B cell (primary cell): ENCODE data around the gene ASIC4. TPM values are rescaled to one million over a fixed set of nuclear protein-coding genes. Genes with fewer than 3 reads are reported as not detected.

Source experiments
- ATAC-seq: fragments of 200-7000 bp; cut with Tn5 transposase; one replicate; pipeline ENCODE4 v1.10.0; 2021; ENCODE audit warnings: low read depth, mild to moderate bottlenecking, moderate number of reproducible peaks, moderate library complexity
- CTCF ChIA-PET: fragments of 350-600 bp; sonication (Branson Sonifier 250); formaldehyde crosslinking; loops from one replicate; lab custom pipeline; 2021; ENCODE audit warnings: antibody characterized with exemption, inconsistent platforms; lab: Charles Lee
- POLR2A ChIA-PET: fragments of 350-600 bp; sonication (Branson Sonifier 250); formaldehyde crosslinking; loops from one replicate; lab custom pipeline; 2021; ENCODE audit warnings: antibody characterized with exemption; lab: Charles Lee
- DNase-seq: peaks from one replicate; pipeline ENCODE4 v3.0.0; 2013
- H2AFZ ChIP-seq: 2 replicates; pipeline ENCODE4 v1.6.1; 2012; ENCODE audit warnings: mild to moderate bottlenecking, low read depth, low read length; ENCODE audit not compliant: insufficient read depth, poor library complexity, severe bottlenecking
- H3K27ac ChIP-seq, 2 donors: 1 replicate in 1 of 2; 2 replicates in 1 of 2; pipeline ENCODE4 v1.5.1; 2012 to 2013; ENCODE audit warnings: low read length in 2 of 2, mild to moderate bottlenecking in 2 of 2, moderate library complexity in 1 of 2
- H3K27me3 ChIP-seq, 4 experiments: fragments of 200-600 bp in 1 of 4; sonication (generic) in 1 of 4; replicated peaks in 1 of 4; 1 replicate in 2 of 4; 2 replicates in 2 of 4; pipeline versions ENCODE4 v1.6.1 to v1.7.0; 2013 to 2016; ENCODE audit warnings: low read length in 3 of 4, mild to moderate bottlenecking in 2 of 4, mixed read lengths in 1 of 4, moderate library complexity in 1 of 4; ENCODE audit not compliant: insufficient read depth in 4 of 4, control insufficient read depth in 3 of 4; ENCODE audit errors: control extremely low read depth in 1 of 4
- H3K36me3 ChIP-seq, 2 experiments: replicated peaks in 1 of 2; 1 replicate in 1 of 2; 2 replicates in 1 of 2; pipeline versions ENCODE4 v1.6.1 to v1.7.1; 2013; ENCODE audit warnings: low read length in 1 of 2; ENCODE audit not compliant: insufficient read depth in 2 of 2, control insufficient read depth in 1 of 2; ENCODE audit errors: control extremely low read depth in 1 of 2, extremely low read depth in 1 of 2
- H3K4me1 ChIP-seq, 2 donors: fragments of 200-600 bp in 1 of 2; sonication (generic) in 1 of 2; 1 replicate in 1 of 2; 2 replicates in 1 of 2; pipeline versions ENCODE4 v1.5.1 to v1.6.1; 2013 to 2017; ENCODE audit warnings: low read length in 2 of 2; ENCODE audit not compliant: control insufficient read depth in 2 of 2, insufficient read depth in 2 of 2
- H3K4me2 ChIP-seq: replicated peaks from 2 replicates; pipeline ENCODE3; 2012; ENCODE audit warnings: mild to moderate bottlenecking, low read depth, low read length; ENCODE audit not compliant: poor library complexity, severe bottlenecking
- H3K4me3 ChIP-seq, 5 experiments: fragments of 200-600 bp in 1 of 5; sonication (generic) in 1 of 5; 1 replicate in 3 of 5; 2 replicates in 2 of 5; pipeline versions ENCODE4 v1.5.1 to v1.7.0; 2011 to 2016; ENCODE audit warnings: low read length in 4 of 5, mild to moderate bottlenecking in 4 of 5, low read depth in 2 of 5, control low read depth in 1 of 5, moderate library complexity in 1 of 5; ENCODE audit not compliant: insufficient read depth in 1 of 5; ENCODE audit errors: control extremely low read depth in 1 of 5, extremely low read depth in 1 of 5
- H3K79me2 ChIP-seq: fragments of 200-600 bp; sonication (generic); one replicate; pipeline ENCODE4 v1.6.0; 2016; ENCODE audit warnings: low read length; ENCODE audit not compliant: control insufficient read depth, insufficient read depth
- H3K9ac ChIP-seq: fragments of 200-600 bp; sonication (generic); 2 replicates; pipeline ENCODE4 v1.6.1; 2017; ENCODE audit warnings: mild to moderate bottlenecking, low read length, moderate library complexity
- H3K9me3 ChIP-seq, 3 donors: one replicate each; pipeline versions ENCODE4 v1.6.1 to v1.7.1; 2013; ENCODE audit warnings: low read length in 2 of 3; ENCODE audit not compliant: control insufficient read depth in 2 of 3, insufficient read depth in 1 of 3; ENCODE audit errors: control extremely low read depth in 1 of 3
- H4K20me1 ChIP-seq: 2 replicates; pipeline ENCODE4 v1.6.0; 2012; ENCODE audit warnings: mild to moderate bottlenecking, low read length; ENCODE audit not compliant: insufficient read depth, control insufficient read depth, poor library complexity, severe bottlenecking
- H3K27ac Mint-ChIP-seq: one replicate; pipeline ENCODE4 v1.8.0; 2021; ENCODE audit warnings: mixed read lengths
- H3K27me3 Mint-ChIP-seq: one replicate; pipeline ENCODE4 v1.8.0; 2021; ENCODE audit warnings: mixed read lengths
- H3K4me1 Mint-ChIP-seq: one replicate; pipeline ENCODE4 v1.8.0; 2021; ENCODE audit warnings: mixed read lengths
- H3K4me3 Mint-ChIP-seq: one replicate; pipeline ENCODE4 v1.8.0; 2021; ENCODE audit warnings: mixed read lengths
- H3K9me3 Mint-ChIP-seq: one replicate; pipeline ENCODE4 v1.8.0; 2022; ENCODE audit warnings: mixed read lengths; ENCODE audit not compliant: insufficient read depth
- CTCF ChIP-seq: fragments of 200-600 bp; IDR thresholded peaks from one replicate; pipeline ENCODE4 v1.8.0; 2022; ENCODE audit warnings: antibody characterized with exemption, mild to moderate bottlenecking
- EZH2 ChIP-seq: IDR thresholded peaks from 2 replicates; pipeline ENCODE4 v1.6.1; 2012; ENCODE audit warnings: borderline replicate concordance, low read depth, mild to moderate bottlenecking, moderate library complexity, low read length; ENCODE audit not compliant: insufficient read depth, poor library complexity, severe bottlenecking
- WGBS: methylation state at CpG from one replicate; pipeline ENCODE4 v1.1.5; 2013; ENCODE audit warnings: missing lambda C conversion rate; ENCODE audit not compliant: insufficient coverage; 5-methylcytosine and 5-hydroxymethylcytosine counted together
- intact Hi-C: fragments of 100-400 bp; cut with micrococcal nuclease; formaldehyde crosslinking; loops from one replicate; pipeline ENCODE4 v1.10.0; 2022
- polyA plus RNA-seq: library from polyadenylated mRNA; depleted of rRNA; stranded (reverse); fragments of >200 nt; gene quantifications from 2 replicates; pipeline ENCODE4 v1.2.3, GENCODE V29; 2012
- total RNA-seq, 2 donors: library from RNA; stranded (reverse); fragments of 120-200 nt in 1 of 2; gene quantifications; 1 replicate in 1 of 2; 2 replicates in 1 of 2; pipeline versions ENCODE4 v1.2.3 to v1.2.4, GENCODE V29; 2013 to 2022

The ASIC4 gene
- total and polyA plus RNA-seq, 2 donors (not counting 1 experiment from before 2014, with no cell fraction given), result not detected

- Histone ChIP-seq H3K36me3 (no peaks in the 10 kb centered on the region), H3K27me3 (peaks cover 0 to 86% (median 21%) of the 10 kb centered on the region in 4 experiments), H3K4me2 (peak overlapping the region; percentile 98), H4K20me1 (no peaks in the 10 kb centered on the region), H3K27ac (peak overlapping the region in 1 of 2 donors; percentile 35), H3K4me3 (peak overlapping the region in 4 of 5 experiments; percentile 63 to 78 (median 67)), H3K4me1 (peaks cover 29 to 31% of the 10 kb centered on the region in 2 donors), H2AFZ (peak overlapping the region; percentile 86), H3K79me2 (no peaks in the 10 kb centered on the region), H3K9ac (peak overlapping the region; percentile 70), H3K9me3 (peaks cover 0 to 26% (median 0%) of the 10 kb centered on the region in 3 donors)
- ChIA-PET POLR2A (interaction anchor here (1.0 to 1.3 kb wide), 2 partner anchors 10 to 288 kb away, joined by 4 read pairs; no protein-coding TSS in a partner anchor), CTCF (interaction anchor here (1.0 to 3.5 kb wide), 9 partner anchors 9 to 146 kb away, joined by 3 to 29 read pairs (median 5); no protein-coding TSS in a partner anchor)
- Mint-ChIP-seq H3K27ac (peak overlapping the region; percentile 32), H3K27me3 (peaks cover 36% of the 10 kb centered on the region), H3K4me3 (peak overlapping the region; percentile 80), H3K4me1 (peaks cover 24% of the 10 kb centered on the region), H3K9me3 (no peaks in the 10 kb centered on the region)
- ATAC-seq (peak; percentile 28), DNase-seq (peak; percentile 45)
- WGBS, result under 1% methylated on average over 66 of the region's 66 CpGs
- TF ChIP-seq EZH2 (no peak), CTCF (peak; percentile 13)
- intact Hi-C loops, result loop anchor here (1.0 to 2.0 kb wide), 4 partner anchors 45 to 382 kb away; partner anchors contain the start of genes GMPPA and NHEJ1
Measured at GRCh38 chr2:219542931-219543595, 28.8 kb downstream of the ASIC4 start.
